CD8-positive, alpha-beta memory T cell (primary cell): ENCODE results near the gene VDR. TPM values are rescaled to one million over a fixed set of nuclear protein-coding genes. Genes with fewer than 3 reads are reported as not detected.

Experiments used
- CTCF ChIA-PET: fragments of 350-600 bp; sonication (Branson Sonifier 250); formaldehyde crosslinking; loops from one replicate; lab custom pipeline; 2021; ENCODE audit warnings: antibody characterized with exemption; lab: Charles Lee
- POLR2A ChIA-PET: fragments of 350-600 bp; sonication (Branson Sonifier 250); formaldehyde crosslinking; loops from one replicate; lab custom pipeline; 2021; ENCODE audit warnings: antibody characterized with exemption; lab: Charles Lee
- DNase-seq, 5 donors: peaks; one replicate each; pipeline versions ENCODE4 v3.0.0 to v3.0.0-alpha.2; 2020 to 2022; ENCODE audit warnings: mixed read lengths in 1 of 5
- H3K27ac ChIP-seq: one replicate; pipeline ENCODE4 v1.7.0; 2013; ENCODE audit warnings: low read depth, mild to moderate bottlenecking, low read length, moderate library complexity
- H3K27me3 ChIP-seq: 2 replicates; pipeline ENCODE4 v1.7.0; 2013; ENCODE audit warnings: low read length, mild to moderate bottlenecking; ENCODE audit not compliant: insufficient read depth, poor library complexity, severe bottlenecking
- H3K36me3 ChIP-seq: 2 replicates; pipeline ENCODE4 v1.7.0; 2013; ENCODE audit warnings: mild to moderate bottlenecking, low read length, moderate library complexity; ENCODE audit not compliant: insufficient read depth
- H3K4me1 ChIP-seq: 2 replicates; pipeline ENCODE4 v1.7.0; 2013; ENCODE audit warnings: mild to moderate bottlenecking, low read length, moderate library complexity; ENCODE audit not compliant: insufficient read depth
- H3K4me3 ChIP-seq: 2 replicates; pipeline ENCODE4 v1.7.0; 2013; ENCODE audit warnings: mild to moderate bottlenecking, low read length
- H3K9me3 ChIP-seq: 2 replicates; pipeline ENCODE4 v1.7.0; 2013; ENCODE audit warnings: mild to moderate bottlenecking, low read length
- H3K27ac Mint-ChIP-seq, 8 donors: one replicate each; pipeline ENCODE4 v1.8.0; 2020 to 2021; ENCODE audit warnings: mixed read lengths in 8 of 8, mild to moderate bottlenecking in 6 of 8, inconsistent platforms in 3 of 8, moderate library complexity in 3 of 8
- H3K27me3 Mint-ChIP-seq, 2 donors: one replicate each; pipeline ENCODE4 v1.8.0; 2020 to 2021; ENCODE audit warnings: mixed read lengths in 2 of 2, mild to moderate bottlenecking in 1 of 2, moderate library complexity in 1 of 2
- H3K36me3 Mint-ChIP-seq, 3 donors: one replicate each; pipeline ENCODE4 v1.8.0; 2020 to 2021; ENCODE audit warnings: mixed read lengths in 3 of 3, inconsistent platforms in 1 of 3, mild to moderate bottlenecking in 1 of 3
- H3K4me1 Mint-ChIP-seq, 3 donors: one replicate each; pipeline ENCODE4 v1.8.0; 2020 to 2021; ENCODE audit warnings: mixed read lengths in 3 of 3, inconsistent platforms in 1 of 3, mild to moderate bottlenecking in 1 of 3
- H3K4me3 Mint-ChIP-seq, 7 donors: one replicate each; pipeline ENCODE4 v1.8.0; 2020 to 2021; ENCODE audit warnings: mixed read lengths in 7 of 7, mild to moderate bottlenecking in 6 of 7, moderate library complexity in 4 of 7, inconsistent platforms in 2 of 7
- H3K9me3 Mint-ChIP-seq, 5 donors: one replicate each; pipeline ENCODE4 v1.8.0; 2020 to 2022; ENCODE audit warnings: mixed read lengths in 5 of 5, mild to moderate bottlenecking in 3 of 5, moderate library complexity in 2 of 5, inconsistent platforms in 1 of 5
- polyA plus RNA-seq: library from polyadenylated mRNA; unstranded; fragments of 300-500 nt; fragmentation: Illumina TruSeq; gene quantifications from one replicate; pipeline ENCODE4 v1.2.3, GENCODE V29; 2021
- total RNA-seq, 2 experiments: library from RNA; stranded (reverse); gene quantifications; one replicate each; pipeline ENCODE4 v1.2.3, GENCODE V29; 2021

The VDR gene
- total and polyA plus RNA-seq, 3 experiments from 2014 or later, result 0.54 to 83.4 (median 79.6) TPM

GRCh38 chr12:47840571-47840970 is 64.2 kb downstream of the VDR start:
- no peaks in the 10 kb centered on the region for H3K9me3 Mint-ChIP-seq

GRCh38 chr12:47839214-47839876 is 65.4 kb downstream of the VDR start:
- Mint-ChIP-seq H3K36me3 (no peaks in the 10 kb centered on the region), H3K4me1 (peaks cover 17 to 39% (median 20%) of the 10 kb centered on the region in 3 donors), H3K9me3 (no peaks in the 10 kb centered on the region), H3K4me3 (no peak overlapping the region), H3K27me3 (peaks cover 5 to 8% of the 10 kb centered on the region in 2 donors), H3K27ac (peak overlapping the region in 2 of 8 donors; percentile 42 to 73)
- no peaks in the 10 kb centered on the region for H3K36me3 ChIP-seq
- POLR2A ChIA-PET, result no interaction called here
- no peak overlapping the region for H3K27ac ChIP-seq
- H3K27me3 ChIP-seq, result no peaks in the 10 kb centered on the region
- DNase-seq, result no peak
- H3K4me3 ChIP-seq, result no peak overlapping the region
- CTCF ChIA-PET, result interaction anchor here (0.8 to 17.5 kb wide), 16 partner anchors 10 to 133 kb away, joined by 3 to 452 read pairs (median 12); partner anchors contain the start of genes ENDOU, HDAC7, RAPGEF3 and RPAP3
- H3K9me3 ChIP-seq, result no peaks in the 10 kb centered on the region
- peaks cover 18% of the 10 kb centered on the region for H3K4me1 ChIP-seq

More at GRCh38 chr12:47840571-47840970, 64.2 kb downstream of the VDR start:
- no peaks in the 10 kb centered on the region for H3K36me3 Mint-ChIP-seq
- H3K9me3 ChIP-seq, result no peaks in the 10 kb centered on the region
- H3K4me3 Mint-ChIP-seq, result no peak overlapping the region
- CTCF ChIA-PET, result interaction anchor here (1.7 to 17.5 kb wide), 6 partner anchors 29 to 126 kb away, joined by 8 to 452 read pairs (median 158); partner anchors contain the start of gene HDAC7
- H3K36me3 ChIP-seq, result no peaks in the 10 kb centered on the region
- POLR2A ChIA-PET, result no interaction called here
- H3K4me1 ChIP-seq, result peaks cover 11% of the 10 kb centered on the region
- H3K27me3 Mint-ChIP-seq, result peaks cover 7 to 10% of the 10 kb centered on the region in 2 donors
- peaks cover 11 to 30% (median 17%) of the 10 kb centered on the region in 3 donors for H3K4me1 Mint-ChIP-seq
- no peak overlapping the region for H3K27ac Mint-ChIP-seq
- H3K27ac ChIP-seq, result no peak overlapping the region
- no peak for DNase-seq
- H3K27me3 ChIP-seq, result no peaks in the 10 kb centered on the region
- H3K4me3 ChIP-seq, result no peak overlapping the region

DNA sequence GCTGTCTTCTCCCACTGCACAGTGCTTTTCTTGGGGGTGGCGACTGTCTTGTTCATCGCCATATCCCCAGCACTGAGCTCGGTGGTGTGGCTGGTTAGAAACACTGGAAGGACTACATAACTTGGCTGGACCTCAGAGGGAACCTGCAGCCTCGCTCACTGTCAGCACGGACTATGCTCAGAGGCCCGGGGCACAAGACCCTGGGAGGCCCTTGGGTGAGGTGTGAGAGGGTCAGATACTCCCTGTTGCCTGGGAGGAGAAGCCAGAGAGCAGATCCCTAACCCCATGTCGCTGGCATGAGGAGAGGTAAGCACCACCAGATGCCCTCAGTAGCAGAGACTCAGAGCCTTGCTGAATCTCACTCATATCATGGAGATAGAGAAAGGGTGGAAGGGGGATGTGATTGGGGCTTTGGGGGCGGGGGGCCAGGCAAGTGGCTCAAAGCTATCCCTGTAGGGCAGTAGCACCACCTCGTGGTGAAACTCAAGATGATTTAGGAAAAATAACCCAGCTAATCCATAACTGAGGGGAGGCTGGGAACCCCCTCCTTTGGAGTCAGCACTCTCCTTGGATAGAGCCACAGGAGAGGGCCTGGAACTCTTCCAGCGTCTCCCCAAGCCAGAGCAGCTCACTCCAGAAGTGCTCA is 66.4 kb downstream of the VDR start:
- POLR2A ChIA-PET, result interaction anchor here (0.6 to 1.1 kb wide), 3 partner anchors 25 to 62 kb away, joined by 3 to 6 read pairs (median 6); no protein-coding TSS in a partner anchor
- no peaks in the 10 kb centered on the region for H3K36me3 Mint-ChIP-seq
- peaks cover 26 to 49% (median 29%) of the 10 kb centered on the region in 3 donors for H3K4me1 Mint-ChIP-seq
- Histone ChIP-seq H3K27ac (no peak overlapping the region), H3K27me3 (no peaks in the 10 kb centered on the region), H3K4me3 (no peak overlapping the region), H3K9me3 (no peaks in the 10 kb centered on the region), H3K4me1 (peaks cover 28% of the 10 kb centered on the region), H3K36me3 (no peaks in the 10 kb centered on the region)
- peaks cover 4 to 7% of the 10 kb centered on the region in 2 donors for H3K27me3 Mint-ChIP-seq
- H3K4me3 Mint-ChIP-seq, result no peak overlapping the region
- no peak overlapping the region for H3K27ac Mint-ChIP-seq
- no peaks in the 10 kb centered on the region for H3K9me3 Mint-ChIP-seq
- DNase-seq, result no peak
- CTCF ChIA-PET, result interaction anchor here (0.7 to 17.5 kb wide), 24 partner anchors 7 to 187 kb away, joined by 3 to 452 read pairs (median 7); partner anchors contain the start of genes ENDOU, HDAC7, RAPGEF3 and RPAP3

DNA sequence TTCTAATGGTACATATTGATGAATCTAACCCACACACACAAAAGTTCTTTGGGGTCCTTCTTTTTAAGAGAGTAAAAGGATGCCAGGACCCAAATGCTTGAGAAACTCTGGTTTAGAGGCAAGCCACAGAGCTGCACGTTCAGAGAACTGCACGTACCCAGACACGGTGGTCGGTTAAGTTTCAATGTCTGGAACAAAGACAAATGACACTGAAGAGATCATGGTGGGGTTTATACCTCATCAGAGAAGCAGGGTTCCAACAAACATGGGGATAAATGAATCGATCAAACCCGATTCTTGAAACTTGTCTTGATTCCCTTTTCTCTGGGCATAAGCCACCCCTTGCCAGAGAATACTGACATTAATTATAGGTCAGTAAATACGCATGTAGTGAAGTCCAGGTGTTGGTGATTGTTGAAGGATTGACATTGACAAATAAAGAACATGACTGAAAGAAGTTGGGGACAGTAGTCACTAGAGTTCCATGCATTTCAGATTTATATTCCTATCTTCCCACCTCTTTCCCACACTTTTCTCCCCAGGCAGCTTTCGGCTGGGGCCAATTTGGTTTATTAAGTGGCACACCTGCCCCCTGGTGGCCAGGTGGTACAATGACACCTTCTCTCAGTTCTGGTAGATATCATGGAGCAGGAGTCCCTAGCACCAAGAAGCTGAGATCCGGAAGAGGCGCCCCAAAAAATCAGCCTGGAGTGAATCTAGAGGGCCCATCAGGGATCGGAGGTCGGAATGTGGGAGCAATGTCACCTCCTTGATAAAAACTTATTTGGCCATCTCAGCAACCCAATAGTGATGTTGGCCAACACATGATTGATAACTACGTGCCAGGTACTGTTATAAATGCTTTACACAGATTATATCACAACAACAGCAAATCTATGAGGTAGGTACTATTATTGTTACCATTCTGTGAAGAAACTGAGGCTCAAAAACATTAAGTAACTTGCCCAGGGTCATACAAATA is 67.3 kb downstream of the VDR start:
- no peaks in the 10 kb centered on the region for H3K9me3 Mint-ChIP-seq
- Histone ChIP-seq H3K27ac (no peak overlapping the region), H3K4me3 (no peak overlapping the region), H3K4me1 (peaks cover 37% of the 10 kb centered on the region), H3K36me3 (no peaks in the 10 kb centered on the region), H3K9me3 (no peaks in the 10 kb centered on the region), H3K27me3 (no peaks in the 10 kb centered on the region)
- H3K4me1 Mint-ChIP-seq, result peaks cover 34 to 58% (median 39%) of the 10 kb centered on the region in 3 donors
- DNase-seq, result peak; percentile 52 to 77 (median 63)
- no peaks in the 10 kb centered on the region for H3K36me3 Mint-ChIP-seq
- CTCF ChIA-PET, result interaction anchor here (0.7 to 17.5 kb wide), 23 partner anchors 8 to 186 kb away, joined by 3 to 452 read pairs (median 8); partner anchors contain the start of genes HDAC7, RAPGEF3, RPAP3 and SLC48A1
- H3K27me3 Mint-ChIP-seq, result peaks cover 0 to 3% of the 10 kb centered on the region in 2 donors
- POLR2A ChIA-PET, result interaction anchor here (0.6 to 1.1 kb wide), 3 partner anchors 24 to 61 kb away, joined by 3 to 6 read pairs (median 6); no protein-coding TSS in a partner anchor
- H3K4me3 Mint-ChIP-seq, result no peak overlapping the region
- peak overlapping the region in 4 of 8 donors; percentile 2 to 16 (median 3) for H3K27ac Mint-ChIP-seq

DNA sequence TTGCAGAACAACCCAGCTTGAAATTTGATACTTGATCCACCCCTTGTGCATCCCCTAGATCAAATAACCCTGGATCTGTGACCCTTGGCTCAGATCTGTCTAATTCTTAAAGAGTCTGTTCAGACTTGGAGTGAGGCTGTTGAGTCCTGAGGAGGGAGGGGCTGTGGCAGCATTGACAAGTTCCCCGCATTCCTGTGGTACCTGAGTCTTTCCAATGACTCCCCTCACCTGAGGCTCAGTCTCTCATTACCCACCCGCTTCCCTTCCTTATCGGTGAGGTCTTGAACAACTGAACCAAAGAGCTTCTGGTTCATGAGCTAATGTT is 69.0 kb downstream of the VDR start:
- Histone ChIP-seq H3K9me3 (no peaks in the 10 kb centered on the region), H3K27ac (no peak overlapping the region), H3K4me1 (peaks cover 54% of the 10 kb centered on the region), H3K27me3 (no peaks in the 10 kb centered on the region), H3K4me3 (no peak overlapping the region), H3K36me3 (no peaks in the 10 kb centered on the region)
- no peaks in the 10 kb centered on the region for H3K27me3 Mint-ChIP-seq
- peaks cover 39 to 72% (median 52%) of the 10 kb centered on the region in 3 donors for H3K4me1 Mint-ChIP-seq
- H3K27ac Mint-ChIP-seq, result peak overlapping the region in 2 of 8 donors; percentile 7 to 16
- H3K9me3 Mint-ChIP-seq, result no peaks in the 10 kb centered on the region
- H3K36me3 Mint-ChIP-seq, result no peaks in the 10 kb centered on the region
- no peak for DNase-seq
- ChIA-PET POLR2A (interaction anchor here (0.6 to 1.4 kb wide), 4 partner anchors 17 to 31 kb away, joined by 3 to 4 read pairs (median 4); partner anchors contain the start of gene HDAC7), CTCF (interaction anchor here (1.4 to 17.5 kb wide), 10 partner anchors 13 to 121 kb away, joined by 3 to 452 read pairs (median 6); partner anchors contain the start of gene HDAC7)
- H3K4me3 Mint-ChIP-seq, result no peak overlapping the region

GRCh38 chr12:47835006-47835830 is 69.6 kb downstream of the VDR start:
- ChIA-PET CTCF (interaction anchor here (1.3 to 17.5 kb wide), 11 partner anchors 11 to 120 kb away, joined by 3 to 452 read pairs (median 6); partner anchors contain the start of gene HDAC7), POLR2A (interaction anchor here (0.6 to 1.4 kb wide), 4 partner anchors 16 to 31 kb away, joined by 3 to 4 read pairs (median 4); partner anchors contain the start of gene HDAC7)
- Mint-ChIP-seq H3K27me3 (no peaks in the 10 kb centered on the region), H3K9me3 (no peaks in the 10 kb centered on the region), H3K27ac (peak overlapping the region in 4 of 8 donors; percentile 16 to 78 (median 52)), H3K4me1 (peaks cover 39 to 66% (median 58%) of the 10 kb centered on the region in 3 donors), H3K4me3 (no peak overlapping the region), H3K36me3 (no peaks in the 10 kb centered on the region)
- H3K4me1 ChIP-seq, result peaks cover 59% of the 10 kb centered on the region
- no peak for DNase-seq
- H3K27me3 ChIP-seq, result no peaks in the 10 kb centered on the region
- H3K4me3 ChIP-seq, result no peak overlapping the region
- no peak overlapping the region for H3K27ac ChIP-seq
- no peaks in the 10 kb centered on the region for H3K36me3 ChIP-seq
- H3K9me3 ChIP-seq, result no peaks in the 10 kb centered on the region
